ENCODE data around the gene ATL2. TPM values are rescaled to one million over a fixed set of nuclear protein-coding genes. Genes with fewer than 3 reads are reported as not detected.

ATL2 gene
- total and polyA plus RNA-seq, 8 donors: 8.4 to 30.1 (median 19.2) TPM

DNA sequence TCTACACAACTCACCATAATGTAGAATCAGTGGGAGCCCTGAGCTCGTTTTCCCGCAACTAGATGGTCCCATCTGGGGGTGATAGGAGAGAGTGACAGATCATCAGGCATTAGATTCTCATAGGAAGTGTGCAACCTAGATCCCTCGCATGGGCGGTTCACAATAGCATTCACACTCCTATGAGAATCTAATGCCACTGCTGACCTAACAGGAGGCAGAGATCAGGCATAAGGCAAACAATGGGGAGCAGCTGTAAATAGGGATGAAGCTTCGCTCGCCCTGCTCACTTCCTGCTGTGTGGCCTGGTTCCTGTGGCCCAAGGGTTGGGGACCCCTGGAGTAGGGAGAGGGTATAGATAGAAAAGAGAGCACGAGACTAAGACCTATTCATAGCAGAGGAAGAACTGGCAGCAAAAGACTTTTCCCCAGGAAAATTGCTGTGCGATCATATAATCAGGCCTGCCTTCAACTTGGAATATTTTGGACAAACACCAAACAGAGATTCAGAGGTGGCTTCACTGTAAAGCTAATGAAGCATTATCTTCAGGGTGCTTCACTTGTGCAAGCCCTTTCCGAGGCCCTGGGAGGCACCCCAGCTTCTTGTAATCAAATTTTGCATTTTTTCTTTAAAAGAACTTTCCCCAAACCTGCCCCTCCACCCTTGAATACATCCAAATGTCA is 29.0 kb upstream of the ATL2 start:
- Histone ChIP-seq H3K27me3 (no peaks in the 10 kb centered on the region), H3K4me3 (no peak overlapping the region), H3K27ac (peak overlapping the region in 1 of 4 donors; percentile 16), H3K4me1 (peaks cover 0 to 4% (median 4%) of the 10 kb centered on the region in 3 donors), H3K9me3 (no peaks in the 10 kb centered on the region), H3K36me3 (no peaks in the 10 kb centered on the region)
- ATAC-seq: no peak
- FAIRE-seq: no peak
- 89 to 94% methylated on average over 9 of the region's 9 CpGs for WGBS, 2 donors
- no peak for DNase-seq
- TF ChIP-seq, protein P1, sequence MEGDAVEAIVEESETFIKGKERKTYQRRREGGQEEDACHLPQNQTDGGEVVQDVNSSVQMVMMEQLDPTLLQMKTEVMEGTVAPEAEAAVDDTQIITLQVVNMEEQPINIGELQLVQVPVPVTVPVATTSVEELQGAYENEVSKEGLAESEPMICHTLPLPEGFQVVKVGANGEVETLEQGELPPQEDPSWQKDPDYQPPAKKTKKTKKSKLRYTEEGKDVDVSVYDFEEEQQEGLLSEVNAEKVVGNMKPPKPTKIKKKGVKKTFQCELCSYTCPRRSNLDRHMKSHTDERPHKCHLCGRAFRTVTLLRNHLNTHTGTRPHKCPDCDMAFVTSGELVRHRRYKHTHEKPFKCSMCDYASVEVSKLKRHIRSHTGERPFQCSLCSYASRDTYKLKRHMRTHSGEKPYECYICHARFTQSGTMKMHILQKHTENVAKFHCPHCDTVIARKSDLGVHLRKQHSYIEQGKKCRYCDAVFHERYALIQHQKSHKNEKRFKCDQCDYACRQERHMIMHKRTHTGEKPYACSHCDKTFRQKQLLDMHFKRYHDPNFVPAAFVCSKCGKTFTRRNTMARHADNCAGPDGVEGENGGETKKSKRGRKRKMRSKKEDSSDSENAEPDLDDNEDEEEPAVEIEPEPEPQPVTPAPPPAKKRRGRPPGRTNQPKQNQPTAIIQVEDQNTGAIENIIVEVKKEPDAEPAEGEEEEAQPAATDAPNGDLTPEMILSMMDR (IDR thresholded peaks at IDR 0.05): no peak
- intact Hi-C loops (cut with DNase I): no loop called here

DNA sequence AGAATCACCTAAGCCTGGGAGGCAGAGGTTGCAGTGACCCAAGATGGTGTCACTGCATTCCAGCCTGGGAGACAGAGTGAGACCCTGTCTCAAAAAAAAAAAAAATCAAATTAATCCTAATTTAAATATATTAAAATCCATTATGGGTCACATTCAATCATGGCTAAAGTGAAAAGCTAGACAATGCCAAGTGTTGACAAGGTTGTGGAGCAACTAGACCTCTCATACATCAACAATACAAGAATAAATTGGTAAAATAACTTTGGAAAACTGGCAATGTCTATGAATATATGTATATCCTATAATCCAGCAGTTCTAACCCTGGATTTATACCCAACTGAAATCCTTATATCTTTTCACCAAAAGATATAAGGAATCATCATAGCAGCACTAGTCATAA is 23.4 kb upstream of the ATL2 start:
- no peak overlapping the region for H3K4me3 ChIP-seq
- H3K27me3 ChIP-seq: no peaks in the 10 kb centered on the region
- DNase-seq (no peak), ATAC-seq (no peak), FAIRE-seq (no peak)
- H3K9me3 ChIP-seq: no peaks in the 10 kb centered on the region
- H3K27ac ChIP-seq: no peak overlapping the region
- TF ChIP-seq, protein P1 (IDR thresholded peaks at IDR 0.05): no peak
- intact Hi-C loops (cut with DNase I): no loop called here
- H3K4me1 ChIP-seq: no peaks in the 10 kb centered on the region
- H3K36me3 ChIP-seq: no peaks in the 10 kb centered on the region

DNA sequence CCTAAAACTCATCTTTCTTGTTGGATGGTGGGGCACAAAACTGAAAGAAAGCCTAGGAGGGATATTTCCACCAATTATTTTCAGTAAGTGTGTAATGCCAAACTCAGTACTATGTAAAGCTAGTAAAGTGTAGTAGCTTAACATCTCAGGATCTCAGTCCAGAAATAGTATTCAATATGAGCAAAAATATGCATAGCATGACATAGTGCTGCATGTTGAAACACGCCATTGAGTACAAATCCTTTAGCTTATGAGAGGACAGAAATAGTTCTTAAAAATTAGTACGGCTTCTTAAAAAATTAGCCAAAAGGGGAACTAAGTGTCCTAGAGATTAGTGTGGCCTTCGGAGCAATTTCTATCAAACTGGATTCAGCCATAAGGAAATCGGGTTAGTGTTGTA is 21.7 kb upstream of the ATL2 start:
- FAIRE-seq (no peak), ATAC-seq (no peak), DNase-seq (no peak)
- TF ChIP-seq, protein P1 (IDR thresholded peaks at IDR 0.05): no peak
- no peak overlapping the region for H3K27ac ChIP-seq
- no peaks in the 10 kb centered on the region for H3K9me3 ChIP-seq
- WGBS, 2 donors: 81 to 89% methylated on average over 4 of the region's 4 CpGs
- no peak overlapping the region for H3K4me3 ChIP-seq
- H3K36me3 ChIP-seq: no peaks in the 10 kb centered on the region
- intact Hi-C loops (cut with DNase I): no loop called here
- H3K27me3 ChIP-seq: no peaks in the 10 kb centered on the region
- H3K4me1 ChIP-seq: no peaks in the 10 kb centered on the region

DNA sequence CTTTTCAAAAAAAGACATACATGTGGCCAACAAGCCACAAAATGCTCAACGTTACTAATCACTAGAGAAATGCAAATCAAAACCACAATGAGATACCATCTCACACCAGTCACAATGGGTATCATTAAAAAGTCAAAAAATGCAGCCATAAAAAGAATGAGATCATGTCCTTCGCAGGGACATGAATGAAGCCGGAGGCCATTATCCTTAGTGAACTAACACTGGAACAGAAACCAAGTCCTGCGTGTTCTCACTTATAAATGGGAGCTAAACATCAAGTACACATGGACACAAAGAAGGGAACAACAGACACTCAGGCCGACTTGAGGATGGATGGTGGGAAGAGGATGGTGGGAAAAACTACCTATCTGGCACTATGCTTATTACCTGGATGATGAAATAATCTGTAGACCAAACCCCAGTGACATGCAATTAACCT is 17.8 kb upstream of the ATL2 start:
- no peak for FAIRE-seq

DNA sequence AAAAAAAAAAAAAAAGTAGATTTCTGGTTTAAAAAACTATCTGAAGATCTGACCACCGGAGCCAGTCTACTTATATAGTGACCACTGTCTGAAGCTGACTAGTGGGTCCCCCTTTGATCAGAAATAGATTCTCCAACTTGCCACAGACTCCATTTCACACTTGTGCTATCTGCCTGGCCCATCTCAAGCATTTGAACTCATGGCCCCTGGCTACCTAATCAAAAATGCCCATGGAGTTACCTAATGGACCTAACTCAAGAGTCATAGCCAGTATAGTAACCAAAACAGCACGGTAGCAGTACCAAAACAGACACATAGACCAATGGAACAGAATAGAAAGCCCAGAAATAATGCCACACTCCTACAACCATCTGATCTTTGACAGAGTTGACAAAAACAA is 17.0 kb upstream of the ATL2 start:
- FAIRE-seq (no peak), ATAC-seq (no peak), DNase-seq (no peak)
- TF ChIP-seq, protein P1 (IDR thresholded peaks at IDR 0.05): no peak
- intact Hi-C loops (cut with DNase I): no loop called here
- no peak overlapping the region for H3K27ac ChIP-seq
- H3K27me3 ChIP-seq: no peaks in the 10 kb centered on the region
- WGBS, 2 donors: 84 to 88% methylated on average over 2 of the region's 2 CpGs
- no peaks in the 10 kb centered on the region for H3K36me3 ChIP-seq
- no peak overlapping the region for H3K4me3 ChIP-seq
- no peaks in the 10 kb centered on the region for H3K9me3 ChIP-seq
- H3K4me1 ChIP-seq: no peaks in the 10 kb centered on the region

More for the DNA sequence above, 17.8 kb upstream of the ATL2 start:
- no peak for DNase-seq
- H3K36me3 ChIP-seq: no peaks in the 10 kb centered on the region
- TF ChIP-seq, protein P1 (IDR thresholded peaks at IDR 0.05): no peak
- no peak for ATAC-seq
- intact Hi-C loops (cut with DNase I): no loop called here
- 67 to 69% methylated on average over 5 of the region's 5 CpGs for WGBS, 2 donors
- H3K4me3 ChIP-seq: no peak overlapping the region
- H3K27me3 ChIP-seq: no peaks in the 10 kb centered on the region
- no peaks in the 10 kb centered on the region for H3K4me1 ChIP-seq
- H3K27ac ChIP-seq: no peak overlapping the region
- no peaks in the 10 kb centered on the region for H3K9me3 ChIP-seq
